H9 (cell line): ENCODE measurements around the gene GABRG2. TPM values are rescaled to one million over a fixed set of nuclear protein-coding genes. Genes with fewer than 3 reads are reported as not detected.

ENCODE experiments used
- DNase-seq: peaks from one replicate; pipeline ENCODE4 v3.0.0-alpha.2; 2017
- H2AFZ ChIP-seq: one replicate; pipeline ENCODE4 v1.6.1; 2013; ENCODE audit warnings: mild to moderate bottlenecking, low read length, control low read depth, moderate library complexity
- H2AK5ac ChIP-seq: 2 replicates; pipeline ENCODE4 v1.6.1; 2013; ENCODE audit warnings: low read length, control low read depth, mixed read lengths; ENCODE audit not compliant: insufficient read length
- H2BK120ac ChIP-seq: one replicate; pipeline ENCODE4 v1.6.1; 2013; ENCODE audit warnings: low read depth, mild to moderate bottlenecking, low read length, control low read depth, inconsistent platforms; ENCODE audit not compliant: poor library complexity, severe bottlenecking
- H2BK12ac ChIP-seq: 2 replicates; pipeline ENCODE4 v1.6.1; 2013; ENCODE audit warnings: low read length, control low read depth, mixed read lengths, low read depth; ENCODE audit not compliant: insufficient read length
- H2BK15ac ChIP-seq: 2 replicates; pipeline ENCODE4 v1.6.1; 2013; ENCODE audit warnings: low read depth, low read length, control low read depth
- H2BK20ac ChIP-seq: one replicate; pipeline ENCODE4 v1.6.1; 2013; ENCODE audit warnings: low read depth, mild to moderate bottlenecking, low read length, control low read depth, inconsistent platforms; ENCODE audit not compliant: poor library complexity, severe bottlenecking
- H2BK5ac ChIP-seq: 2 replicates; pipeline ENCODE4 v1.6.1; 2013; ENCODE audit warnings: low read length, control low read depth, mixed read lengths; ENCODE audit not compliant: insufficient read length
- H3K14ac ChIP-seq: 2 replicates; pipeline ENCODE4 v1.6.1; 2013; ENCODE audit warnings: low read length, control low read depth; ENCODE audit not compliant: insufficient read depth
- H3K18ac ChIP-seq: 2 replicates; pipeline ENCODE4 v1.6.1; 2013; ENCODE audit warnings: low read depth, mild to moderate bottlenecking, mixed read lengths, low read length, control low read depth; ENCODE audit not compliant: insufficient read length
- H3K23ac ChIP-seq: 2 replicates; pipeline ENCODE4 v1.6.1; 2013; ENCODE audit warnings: low read length, control low read depth, mixed read lengths, low read depth; ENCODE audit not compliant: insufficient read length
- H3K23me2 ChIP-seq: 2 replicates; pipeline ENCODE4 v1.6.1; 2013; ENCODE audit warnings: low read depth, mild to moderate bottlenecking, mixed read lengths, low read length, control low read depth; ENCODE audit not compliant: insufficient read length, poor library complexity, severe bottlenecking
- H3K27ac ChIP-seq: 2 replicates; pipeline ENCODE4 v1.5.1; 2013; ENCODE audit warnings: low read length, control low read depth, mixed read lengths, low read depth; ENCODE audit not compliant: insufficient read length
- H3K27me3 ChIP-seq: 2 replicates; pipeline ENCODE4 v1.6.1; 2013; ENCODE audit warnings: low read length, control low read depth, inconsistent platforms; ENCODE audit not compliant: insufficient read depth
- H3K4ac ChIP-seq: 2 replicates; pipeline ENCODE4 v1.6.1; 2013; ENCODE audit warnings: low read depth, mild to moderate bottlenecking, control low read depth, inconsistent platforms, low read length, moderate library complexity
- H3K4me1 ChIP-seq: 2 replicates; pipeline ENCODE4 v1.6.1; 2013; ENCODE audit warnings: low read length, control low read depth, inconsistent platforms; ENCODE audit not compliant: insufficient read depth
- H3K4me2 ChIP-seq: 2 replicates; pipeline ENCODE4 v1.6.1; 2013; ENCODE audit warnings: low read length, control low read depth, mixed read lengths; ENCODE audit not compliant: insufficient read length, insufficient read depth
- H3K56ac ChIP-seq: 2 replicates; pipeline ENCODE4 v1.6.1; 2013; ENCODE audit warnings: low read depth, mild to moderate bottlenecking, mixed read lengths, low read length, control low read depth; ENCODE audit not compliant: insufficient read length
- H3K79me1 ChIP-seq: 2 replicates; pipeline ENCODE4 v1.6.1; 2013; ENCODE audit warnings: low read depth, mild to moderate bottlenecking, moderate library complexity, low read length, control low read depth, inconsistent platforms; ENCODE audit not compliant: insufficient read depth, poor library complexity, severe bottlenecking
- H3K79me2 ChIP-seq: 2 replicates; pipeline ENCODE4 v1.6.1; 2013; ENCODE audit warnings: low read length, control low read depth, inconsistent platforms; ENCODE audit not compliant: insufficient read depth
- H3K9ac ChIP-seq: 2 replicates; pipeline ENCODE4 v1.6.1; 2013; ENCODE audit warnings: low read length, control low read depth, mixed read lengths; ENCODE audit not compliant: insufficient read length; ENCODE audit errors: extremely low read depth
- H3K9me3 ChIP-seq: one replicate; pipeline ENCODE4 v1.6.1; 2013; ENCODE audit warnings: low read depth, low read length, inconsistent platforms; ENCODE audit not compliant: control insufficient read depth
- H3T11ph ChIP-seq: one replicate; pipeline ENCODE4 v1.6.1; 2013; ENCODE audit warnings: mild to moderate bottlenecking, low read length, control low read depth, inconsistent platforms
- H4K20me1 ChIP-seq: one replicate; pipeline ENCODE4 v1.6.1; 2013; ENCODE audit not compliant: control insufficient read depth, insufficient read length, insufficient read depth
- H4K5ac ChIP-seq: 2 replicates; pipeline ENCODE4 v1.6.1; 2013; ENCODE audit warnings: low read depth, mild to moderate bottlenecking, mixed read lengths, low read length, control low read depth; ENCODE audit not compliant: insufficient read length
- H4K8ac ChIP-seq: replicated peaks from 2 replicates; pipeline ENCODE4 v1.6.1; 2013; ENCODE audit warnings: low read length, control low read depth, mixed read lengths, low read depth; ENCODE audit not compliant: insufficient read length
- H4K91ac ChIP-seq: 2 replicates; pipeline ENCODE4 v1.6.1; 2013; ENCODE audit warnings: low read depth, mild to moderate bottlenecking, moderate library complexity, mixed read lengths, low read length, control low read depth; ENCODE audit not compliant: insufficient read length
- H3K27ac Mint-ChIP-seq, 3 experiments: 2 replicates in 2 of 3; 3 replicates in 1 of 3; pipeline ENCODE4 v1.8.0; 2020 to 2021; ENCODE audit warnings: mixed read lengths in 3 of 3, mild to moderate bottlenecking in 1 of 3, moderate library complexity in 1 of 3
- H3K27me3 Mint-ChIP-seq: 2 replicates; pipeline ENCODE4 v1.8.0; 2021; ENCODE audit warnings: low read depth, mild to moderate bottlenecking, moderate library complexity, mixed read lengths
- H3K36me3 Mint-ChIP-seq, 3 experiments: 2 replicates in 2 of 3; 3 replicates in 1 of 3; pipeline ENCODE4 v1.8.0; 2020 to 2021; ENCODE audit warnings: low read depth in 3 of 3, mixed read lengths in 3 of 3; ENCODE audit not compliant: insufficient read depth in 1 of 3
- H3K4me1 Mint-ChIP-seq, 2 experiments: 2 replicates each; pipeline ENCODE4 v1.8.0; 2020; ENCODE audit warnings: mixed read lengths in 2 of 2
- H3K4me3 Mint-ChIP-seq, 2 experiments: 2 replicates in 1 of 2; 3 replicates in 1 of 2; pipeline ENCODE4 v1.8.0; 2020 to 2021; ENCODE audit warnings: mild to moderate bottlenecking in 2 of 2, mixed read lengths in 2 of 2, moderate library complexity in 1 of 2
- H3K9me3 Mint-ChIP-seq, 2 experiments: 2 replicates in 1 of 2; 3 replicates in 1 of 2; pipeline ENCODE4 v1.8.0; 2020; ENCODE audit warnings: mild to moderate bottlenecking in 2 of 2, mixed read lengths in 2 of 2, moderate library complexity in 1 of 2
- CTCF ChIP-seq: fragments of 200-600 bp; sonication (generic); conservative IDR thresholded peaks from 3 replicates; pipeline ENCODE4 v1.8.0; 2021; ENCODE audit warnings: antibody characterized with exemption, mild to moderate bottlenecking
- WGBS: extraction: QIAGEN DNeasy Blood & Tissue Kit; methylation state at CpG from one replicate; pipeline ENCODE4 v1.1.7; 2013; ENCODE audit warnings: missing lambda C conversion rate, low lambda C conversion rate, mixed read lengths; ENCODE audit not compliant: insufficient read length; ENCODE audit errors: extremely low coverage; 5-methylcytosine and 5-hydroxymethylcytosine counted together
- total RNA-seq: library from RNA; stranded (reverse); gene quantifications from 2 replicates; pipeline ENCODE4 v1.2.1, GENCODE V29; 2021

GABRG2 gene
- total RNA-seq, 1 experiment from 2014 or later: 0.98 TPM

- Histone ChIP-seq H2AFZ (no peak overlapping the region), H2BK12ac (no peak overlapping the region), H3K23ac (no peak overlapping the region), H3K27ac (no peak overlapping the region), H2BK15ac (no peak overlapping the region), H3K79me2 (no peaks in the 10 kb centered on the region), H4K20me1 (no peaks in the 10 kb centered on the region), H3K9me3 (no peaks in the 10 kb centered on the region), H2BK20ac (no peak overlapping the region), H2AK5ac (no peak overlapping the region), H3K18ac (no peak overlapping the region), H3T11ph (no peak overlapping the region), H3K14ac (no peak overlapping the region), H2BK120ac (no peak overlapping the region), H3K27me3 (no peaks in the 10 kb centered on the region), H3K9ac (no peak overlapping the region), H3K4me2 (no peak overlapping the region), H4K5ac (no peak overlapping the region), H2BK5ac (no peak overlapping the region), H3K4me1 (no peaks in the 10 kb centered on the region), H3K79me1 (no peaks in the 10 kb centered on the region), H4K91ac (no peak overlapping the region), H3K23me2 (no peaks in the 10 kb centered on the region), H3K56ac (no peak overlapping the region), H3K4ac (no peak overlapping the region), H4K8ac (no peak overlapping the region)
- WGBS: no CpG with 5 or more reads among the region's 2 CpGs
- Mint-ChIP-seq H3K27me3 (no peaks in the 10 kb centered on the region; the same call in 1 of the 2 replicates), H3K27ac (no peak overlapping the region), H3K4me3 (no peak overlapping the region), H3K9me3 (peaks cover 0 to 4% of the 10 kb centered on the region in 2 experiments; a peak in 2 of 5 replicates), H3K36me3 (peaks cover 0 to 4% (median 1%) of the 10 kb centered on the region in 3 experiments; a peak in 1 of 7 replicates), H3K4me1 (peaks cover 6 to 10% of the 10 kb centered on the region in 2 experiments)
- no peak for TF ChIP-seq CTCF
- no peak for DNase-seq
Measured at GRCh38 chr5:162160401-162160800, 92.8 kb downstream of the GABRG2 start.
